SHP77 (cell line): ENCODE results near the gene MBD3L1.

Experiments
- DNase-seq, 2 experiments: peaks; one replicate each; lab custom pipeline; 2025; lab: John Stamatoyannopoulos, UW

Gene MBD3L1

DNA sequence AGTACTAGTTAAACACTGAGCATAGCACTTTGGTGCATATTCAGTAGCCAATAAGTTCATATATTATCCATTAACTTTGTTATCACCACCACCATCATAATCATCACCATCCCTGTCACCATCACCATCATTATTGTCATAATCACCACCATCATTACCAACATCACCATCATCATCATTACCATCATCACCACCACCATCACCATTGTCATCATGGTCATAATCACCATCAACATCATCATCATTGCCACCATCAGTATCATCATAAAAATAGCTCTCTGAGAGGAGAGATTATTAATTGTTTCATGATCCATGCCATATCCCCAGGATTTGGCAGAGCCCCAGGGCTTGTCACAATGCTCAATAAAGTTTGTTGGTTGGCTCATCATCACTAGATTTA is 49.3 kb downstream of the MBD3L1 start:
- no peak for DNase-seq

DNA sequence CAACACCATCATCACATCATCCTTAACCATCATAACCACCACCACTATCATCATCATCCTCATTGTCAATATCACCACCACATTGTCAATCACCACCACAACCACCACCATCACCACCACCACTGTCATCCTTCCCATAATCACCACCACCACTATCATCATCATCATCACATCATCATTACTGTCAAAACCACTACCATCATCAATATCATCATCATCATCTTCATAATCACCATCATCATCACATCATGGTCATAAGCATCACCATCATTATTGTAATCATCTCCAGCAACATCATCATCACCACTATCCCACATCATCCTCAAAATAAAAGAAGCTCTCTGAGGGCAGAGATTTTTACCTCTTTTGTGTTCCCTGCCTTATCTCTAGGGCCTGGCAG is 52.2 kb downstream of the MBD3L1 start:
- no peak for DNase-seq

DNA sequence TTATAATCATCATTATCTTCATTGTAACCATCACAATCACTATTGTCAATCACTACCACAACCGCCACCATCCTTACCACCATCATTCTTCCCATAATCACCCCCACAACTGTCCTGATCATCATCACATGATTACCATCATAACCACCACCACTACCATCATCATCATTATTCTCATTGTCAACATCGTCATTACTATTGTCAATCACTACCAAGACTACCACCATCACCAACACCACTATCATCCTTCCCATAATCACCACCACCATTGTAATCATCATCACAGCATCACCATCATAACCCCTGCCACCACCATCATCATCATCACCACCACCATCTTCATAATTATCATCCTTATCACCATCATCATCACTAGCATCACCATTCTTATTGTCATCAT is 55.2 kb downstream of the MBD3L1 start:
- DNase-seq, result no peak

DNA sequence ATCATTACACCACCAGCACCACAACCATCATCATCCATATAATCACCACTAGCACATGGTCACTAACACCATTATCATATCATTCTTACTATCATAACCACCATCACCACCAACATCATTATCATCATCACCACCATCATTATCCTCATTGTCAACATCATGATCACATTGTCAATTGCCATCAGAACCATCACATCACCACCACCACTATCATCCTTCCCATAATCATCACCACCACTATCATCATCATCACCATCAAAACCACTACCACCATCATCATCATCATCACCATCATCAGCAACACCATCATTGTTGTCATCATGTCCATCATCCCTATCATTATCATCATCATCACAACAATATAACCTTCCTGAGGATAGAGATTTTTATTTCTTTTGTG is 58.1 kb downstream of the MBD3L1 start:
- no peak for DNase-seq
